AG04449 (cell line): ENCODE results near the gene VASN.

Experiments
- CTCF ChIA-PET: fragments of 350-600 bp; formaldehyde crosslinking; extraction: SDS; loops from one replicate; lab custom pipeline; 2021; ENCODE audit warnings: antibody characterized with exemption; lab: Yijun Ruan, JAX
- POLR2A ChIA-PET: fragments of 400-600, 350-600 bp; formaldehyde crosslinking; extraction: SDS; loops from one replicate; lab custom pipeline; 2020; ENCODE audit warnings: antibody characterized with exemption, inconsistent platforms; lab: Yijun Ruan, JAX
- DNase-seq: peaks from one replicate; pipeline ENCODE4 v3.0.0-alpha.2; 2010; ENCODE audit warnings: low read depth, low spot score
- H3K4me3 ChIP-seq: 2 replicates; pipeline ENCODE4 v1.5.1; 2011; ENCODE audit warnings: low read depth, mild to moderate bottlenecking, control low read depth, low read length
- TF ChIP-seq, protein P1 (sequence below): IDR thresholded peaks from one replicate; pipeline ENCODE4 v1.5.1; 2011; ENCODE audit warnings: mild to moderate bottlenecking, moderate library complexity, low read length, control low read depth, inconsistent platforms; ENCODE audit not compliant: insufficient read depth; ENCODE audit errors: missing control alignments

The VASN gene

DNA sequence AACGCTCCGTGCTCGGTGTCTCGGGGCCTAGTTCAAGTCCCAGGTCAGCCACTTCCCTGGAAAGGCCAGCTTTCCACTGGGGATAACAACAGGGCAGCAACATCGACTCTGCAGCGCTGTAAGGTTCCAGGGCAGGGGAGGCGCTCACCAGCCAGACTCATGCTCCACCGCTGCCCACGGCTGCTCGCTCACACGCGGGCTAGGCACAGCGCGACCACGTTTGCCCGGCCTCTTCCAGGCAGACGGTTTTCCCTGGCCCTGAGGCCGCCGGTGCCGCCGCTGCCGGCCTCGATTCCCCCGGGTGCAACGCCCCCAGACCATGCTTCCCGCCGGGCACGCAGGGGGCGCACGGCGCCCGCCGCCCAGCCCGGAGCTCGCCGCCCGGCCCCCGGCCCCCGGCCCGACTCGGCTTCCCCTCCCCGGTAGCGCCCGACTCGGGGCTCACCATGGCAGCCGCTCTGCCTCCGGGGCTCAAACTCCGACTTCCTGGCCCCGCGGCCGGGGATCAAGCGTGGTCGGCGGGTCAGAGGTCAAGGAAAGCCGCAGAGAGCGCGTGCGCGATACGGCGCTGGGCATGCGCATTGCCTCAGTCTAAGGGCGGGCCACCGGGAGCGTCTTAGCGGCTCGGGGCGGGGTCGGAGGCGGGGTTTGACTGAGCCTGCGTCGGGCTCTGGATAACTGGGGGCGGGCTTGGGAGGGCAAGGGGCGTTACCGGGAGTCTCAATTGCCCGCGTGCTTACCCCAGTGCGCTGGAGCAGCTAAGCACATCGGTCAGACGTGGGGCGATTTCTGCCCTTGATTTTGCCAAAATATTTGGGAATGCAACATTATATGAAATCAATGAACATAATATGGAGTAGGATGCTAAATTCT is 20.6 kb upstream of the VASN start, which contains the start of gene PAM16:
Gene PAM16 (minus strand): TSS at position 535 of the 873 bp plus-strand sequence. CDS start 87 bp downstream, at position 448.
- ChIA-PET CTCF (interaction anchor here (0.6 to 12.9 kb wide), 23 partner anchors 9 to 412 kb away, joined by 3 to 213 read pairs (median 3); no protein-coding TSS in a partner anchor), POLR2A (interaction anchor here (0.6 to 3.7 kb wide), 7 partner anchors 10 to 65 kb away, joined by 3 to 26 read pairs (median 3); partner anchors contain the start of gene VASN)
- H3K4me3 ChIP-seq, result peak within 1 kb of the TSS; percentile 86
- peak; percentile 47 for DNase-seq
- TF ChIP-seq, protein P1, sequence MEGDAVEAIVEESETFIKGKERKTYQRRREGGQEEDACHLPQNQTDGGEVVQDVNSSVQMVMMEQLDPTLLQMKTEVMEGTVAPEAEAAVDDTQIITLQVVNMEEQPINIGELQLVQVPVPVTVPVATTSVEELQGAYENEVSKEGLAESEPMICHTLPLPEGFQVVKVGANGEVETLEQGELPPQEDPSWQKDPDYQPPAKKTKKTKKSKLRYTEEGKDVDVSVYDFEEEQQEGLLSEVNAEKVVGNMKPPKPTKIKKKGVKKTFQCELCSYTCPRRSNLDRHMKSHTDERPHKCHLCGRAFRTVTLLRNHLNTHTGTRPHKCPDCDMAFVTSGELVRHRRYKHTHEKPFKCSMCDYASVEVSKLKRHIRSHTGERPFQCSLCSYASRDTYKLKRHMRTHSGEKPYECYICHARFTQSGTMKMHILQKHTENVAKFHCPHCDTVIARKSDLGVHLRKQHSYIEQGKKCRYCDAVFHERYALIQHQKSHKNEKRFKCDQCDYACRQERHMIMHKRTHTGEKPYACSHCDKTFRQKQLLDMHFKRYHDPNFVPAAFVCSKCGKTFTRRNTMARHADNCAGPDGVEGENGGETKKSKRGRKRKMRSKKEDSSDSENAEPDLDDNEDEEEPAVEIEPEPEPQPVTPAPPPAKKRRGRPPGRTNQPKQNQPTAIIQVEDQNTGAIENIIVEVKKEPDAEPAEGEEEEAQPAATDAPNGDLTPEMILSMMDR, result no peak

DNA sequence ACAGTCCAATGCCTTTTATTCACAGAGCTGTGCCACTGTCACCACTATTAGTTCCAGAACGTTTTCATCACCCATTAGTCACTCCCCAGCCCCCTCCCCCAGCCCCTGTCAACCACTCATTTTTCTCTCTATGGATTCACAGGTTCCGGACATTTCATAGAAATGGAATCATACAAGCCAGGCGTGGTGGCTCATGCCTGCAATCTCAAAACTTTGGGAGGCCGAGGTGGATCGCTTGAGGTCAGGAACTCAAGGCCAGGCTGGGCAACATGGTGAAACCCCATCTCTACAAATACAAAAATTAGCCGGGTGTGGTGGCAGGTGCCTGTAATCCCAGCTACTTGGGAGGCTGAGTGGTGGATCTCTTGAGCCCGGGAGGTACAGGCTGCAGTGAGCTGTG is 19.8 kb upstream of the VASN start:
- TF ChIP-seq, protein P1, result no peak
- CTCF ChIA-PET, result interaction anchor here (1.0 to 12.9 kb wide), 10 partner anchors 8 to 98 kb away, joined by 3 to 213 read pairs (median 4); no protein-coding TSS in a partner anchor
- H3K4me3 ChIP-seq, result no peak overlapping the region
- DNase-seq, result no peak
- POLR2A ChIA-PET, result interaction anchor here (0.6 to 3.7 kb wide), 7 partner anchors 11 to 64 kb away, joined by 3 to 26 read pairs (median 3); partner anchors contain the start of gene VASN

DNA sequence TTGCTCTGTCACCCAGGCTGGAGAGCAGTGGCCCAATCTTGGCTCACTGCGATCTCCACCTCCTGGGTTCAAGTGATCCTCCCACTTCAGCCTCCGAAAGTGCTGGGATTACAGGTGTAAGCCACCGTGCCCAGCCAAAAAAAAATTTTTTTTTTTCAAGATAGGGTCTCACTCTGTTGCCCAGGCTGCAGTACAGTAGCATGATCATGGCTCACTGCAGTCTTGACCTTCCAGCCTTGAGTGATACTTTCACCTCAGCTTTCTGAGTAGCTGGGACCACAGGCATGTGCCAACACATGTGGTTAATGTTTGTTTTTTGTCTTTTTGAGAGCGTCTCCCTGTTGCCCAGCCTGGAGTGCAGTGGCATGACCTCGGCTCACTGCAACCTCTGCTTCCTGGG is 18.8 kb upstream of the VASN start:
- no peak overlapping the region for H3K4me3 ChIP-seq
- DNase-seq, result no peak
- ChIA-PET CTCF (interaction anchor here (1.1 to 12.9 kb wide), 3 partner anchors 43 to 57 kb away, joined by 3 to 213 read pairs (median 5); no protein-coding TSS in a partner anchor), POLR2A (interaction anchor here (2.1 to 3.7 kb wide), 2 partner anchors 17 to 20 kb away, joined by 8 to 26 read pairs; no protein-coding TSS in a partner anchor)
- TF ChIP-seq, protein P1, result no peak

DNA sequence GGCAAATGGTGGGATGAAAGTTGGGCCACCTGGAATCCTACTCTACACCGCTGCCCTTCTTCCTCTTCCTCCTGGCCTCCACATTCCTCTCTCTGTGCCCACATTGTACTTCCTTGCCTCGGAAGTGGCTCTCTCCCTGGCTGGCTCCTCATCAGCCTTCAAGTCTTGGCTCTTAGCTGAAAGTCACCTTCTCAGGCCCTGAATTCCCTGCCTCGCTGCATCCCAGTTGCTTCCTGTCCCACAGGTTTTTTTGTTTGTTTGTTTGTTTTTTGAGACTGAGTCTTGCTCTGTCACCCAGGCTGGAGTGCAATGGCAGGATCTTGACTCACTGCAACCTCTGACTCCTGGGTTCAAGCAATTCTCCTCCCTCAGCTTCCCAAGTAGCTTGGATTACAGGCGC is 18.0 kb upstream of the VASN start:
- no peak for DNase-seq
- CTCF ChIA-PET, result interaction anchor here (12.9 kb wide), 1 partner anchor 49 kb away, joined by 213 read pairs; no protein-coding TSS in a partner anchor
- TF ChIP-seq, protein P1, result no peak
- POLR2A ChIA-PET, result no interaction called here
- H3K4me3 ChIP-seq, result no peak overlapping the region

DNA sequence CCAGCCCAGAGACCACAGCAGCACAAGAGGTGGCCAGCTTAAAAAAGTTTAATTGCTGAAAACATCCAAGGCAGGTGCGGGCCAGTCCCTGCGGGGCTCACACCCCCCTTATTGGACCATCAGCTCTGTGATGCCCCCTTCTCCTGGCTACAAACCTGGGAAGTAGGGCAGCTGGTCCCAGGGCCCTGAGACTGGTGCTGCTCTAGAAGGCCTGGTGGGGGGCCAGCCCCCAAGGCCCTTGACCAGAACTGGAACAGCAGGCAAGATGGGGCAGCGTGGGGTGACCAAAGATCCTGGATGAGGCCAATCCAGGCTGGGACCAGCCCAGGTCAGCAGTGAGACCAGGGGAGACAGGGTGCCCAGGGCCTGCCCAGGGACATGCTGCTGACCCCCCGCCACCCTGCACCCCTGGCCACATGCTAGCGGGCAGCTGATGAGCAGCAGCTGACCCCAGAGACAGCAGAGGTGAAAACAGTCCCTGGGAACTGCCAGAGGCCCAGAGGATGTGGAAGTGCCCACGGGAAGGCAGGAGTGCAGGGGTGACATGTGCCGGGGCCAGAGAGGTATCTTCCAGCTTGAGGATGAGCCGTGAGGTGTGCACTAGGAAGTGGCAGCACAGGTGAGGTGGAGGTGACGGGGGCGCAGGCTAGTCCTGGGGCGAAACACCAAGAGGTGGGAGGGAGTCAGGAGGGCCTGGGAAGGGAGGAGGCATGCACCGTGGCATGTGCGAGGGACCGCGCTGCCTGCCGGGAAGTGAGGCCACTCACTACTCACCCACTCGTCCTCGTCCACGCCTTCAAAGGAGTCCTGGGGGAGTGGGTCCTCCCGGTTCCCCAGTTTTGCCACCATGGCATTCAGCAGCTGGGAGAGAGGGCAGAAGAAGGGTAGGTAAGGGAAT is 16.9 kb upstream of the VASN start:
- TF ChIP-seq, protein P1, result no peak
- no peak overlapping the region for H3K4me3 ChIP-seq
- CTCF ChIA-PET, result interaction anchor here (1.0 to 12.9 kb wide), 2 partner anchors 15 to 48 kb away, joined by 4 to 213 read pairs; no protein-coding TSS in a partner anchor
- no peak for DNase-seq
- POLR2A ChIA-PET, result no interaction called here
